Suprapubic skin (tissue), 4 donors: ENCODE results near the gene POC1A. TPM values are rescaled to one million over a fixed set of nuclear protein-coding genes. Genes with fewer than 3 reads are reported as not detected.
A peak's percentile ranks its signal among the peaks of the same experiment; 100 is the strongest.
"Not testable (repeated sequence)": the region's sequence is repeated elsewhere in the genome, so short reads cannot be mapped to it uniquely, and the experiment has no call there.

ENCODE experiments used
- DNase-seq, 2 donors: peaks; one replicate each; pipeline ENCODE4 v3.0.0-alpha.2; 2019; ENCODE audit warnings: low spot score in 2 of 2
- H3K27ac ChIP-seq: fragments of 200-600 bp; sonication (generic); one replicate; pipeline ENCODE4 v1.5.1; 2019
- H3K27me3 ChIP-seq: fragments of 200-600 bp; sonication (generic); one replicate; pipeline ENCODE4 v1.5.1; 2019
- H3K36me3 ChIP-seq: fragments of 200-600 bp; sonication (generic); one replicate; pipeline ENCODE4 v1.5.1; 2019
- H3K4me1 ChIP-seq: fragments of 200-600 bp; sonication (generic); one replicate; pipeline ENCODE4 v1.5.1; 2019
- H3K4me3 ChIP-seq: fragments of 200-600 bp; sonication (generic); one replicate; pipeline ENCODE4 v1.5.1; 2019; ENCODE audit warnings: mild to moderate bottlenecking
- H3K9me3 ChIP-seq: fragments of 200-600 bp; sonication (generic); one replicate; pipeline ENCODE4 v1.5.1; 2019
- CTCF ChIP-seq, 2 donors: fragments of 200-600 bp in 1 of 2; fragments of 450-650 bp in 1 of 2; sonication (generic) in 1 of 2; IDR thresholded peaks; one replicate each; pipeline ENCODE4 v1.5.1; 2016 to 2019; ENCODE audit warnings: antibody characterized with exemption in 2 of 2, mild to moderate bottlenecking in 1 of 2, moderate library complexity in 1 of 2
- EP300 ChIP-seq: sonication (generic); formaldehyde crosslinking; IDR thresholded peaks from one replicate; pipeline ENCODE4 v1.6.1; 2017; ENCODE audit warnings: antibody characterized with exemption
- POLR2A ChIP-seq, 2 donors: fragments of 450-650 bp; IDR thresholded peaks; one replicate each; pipeline ENCODE4 v1.6.1; 2017; ENCODE audit warnings: antibody characterized with exemption in 2 of 2, mild to moderate bottlenecking in 2 of 2, moderate library complexity in 2 of 2
- POLR2AphosphoS5 ChIP-seq, 3 donors: sonication (generic); formaldehyde crosslinking; IDR thresholded peaks; one replicate each; pipeline ENCODE4 v1.6.1; 2017; ENCODE audit warnings: antibody characterized with exemption in 3 of 3
- WGBS: methylation state at CpG from one replicate; pipeline ENCODE4 v1.1.5; 2018; 5-methylcytosine and 5-hydroxymethylcytosine counted together
- total RNA-seq, 4 donors: library from RNA; depleted of rRNA; stranded (reverse); fragments of >200 nt; gene quantifications; one replicate each; pipeline ENCODE4 v1.1.0, GENCODE V29; 2016

Gene POC1A
- total RNA-seq, 4 donors from 2014 or later: 1.1 to 4.8 (median 1.6) TPM

GRCh38 chr3:52167240-52167639 is 13.0 kb upstream of the POC1A start:
- TF ChIP-seq POLR2AphosphoS5 (IDR thresholded peaks at IDR 0.05) (no peak), POLR2A (IDR thresholded peaks at IDR 0.05) (no peak), EP300 (no peak), CTCF (IDR thresholded peaks at IDR 0.05) (no peak)
- H3K27me3 ChIP-seq: no peaks in the 10 kb centered on the region
- WGBS: 60% methylated on average over 9 of the region's 9 CpGs
- no peaks in the 10 kb centered on the region for H3K9me3 ChIP-seq
- H3K36me3 ChIP-seq: no peaks in the 10 kb centered on the region
- DNase-seq: peak in 1 of 2 donors; percentile 13
- H3K27ac ChIP-seq: no peak overlapping the region
- no peak overlapping the region for H3K4me3 ChIP-seq
- H3K4me1 ChIP-seq: no peaks in the 10 kb centered on the region

DNA sequence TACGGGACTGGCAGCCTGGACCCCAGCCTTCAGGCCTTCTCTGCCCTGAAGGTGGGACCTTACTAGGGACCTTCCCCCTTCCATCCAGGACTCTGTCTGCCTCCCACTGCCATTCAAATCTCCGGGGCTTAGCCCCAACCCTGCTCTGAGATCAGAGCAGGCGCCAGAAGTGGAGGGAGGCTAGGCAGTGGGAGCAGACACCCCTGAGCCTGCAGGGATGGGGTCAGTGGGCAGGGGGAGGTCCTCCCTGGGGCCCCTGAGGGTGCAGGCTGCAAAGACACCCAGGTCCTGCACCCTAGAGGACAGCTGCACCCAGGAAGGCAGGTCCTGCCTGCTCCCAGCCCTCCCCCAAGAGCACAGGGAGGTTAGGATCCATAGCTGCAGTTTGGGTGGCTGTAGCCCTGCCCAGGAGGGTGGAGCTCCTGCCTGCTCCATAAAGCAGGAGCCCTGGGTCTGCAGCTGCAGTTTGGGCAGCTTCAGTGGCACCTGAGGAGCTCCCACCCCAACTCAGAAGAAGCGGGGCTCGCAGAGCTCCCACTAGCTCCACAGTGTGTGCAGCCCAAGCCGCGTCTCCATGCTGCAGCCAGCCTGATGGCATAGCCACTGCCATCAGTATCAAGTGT is 8.1 kb upstream of the POC1A start:
- DNase-seq: no peak
- no peak overlapping the region for H3K4me3 ChIP-seq
- WGBS: 81% methylated on average over 4 of the region's 7 CpGs
- no peak for TF ChIP-seq EP300
- TF ChIP-seq CTCF (IDR thresholded peaks at IDR 0.05): no peak
- TF ChIP-seq POLR2AphosphoS5 (IDR thresholded peaks at IDR 0.05): no peak
- TF ChIP-seq POLR2A (IDR thresholded peaks at IDR 0.05): no peak
- H3K9me3 ChIP-seq: no peaks in the 10 kb centered on the region
- H3K4me1 ChIP-seq: no peaks in the 10 kb centered on the region
- H3K27ac ChIP-seq: no peak overlapping the region
- no peaks in the 10 kb centered on the region for H3K36me3 ChIP-seq
- no peaks in the 10 kb centered on the region for H3K27me3 ChIP-seq

DNA sequence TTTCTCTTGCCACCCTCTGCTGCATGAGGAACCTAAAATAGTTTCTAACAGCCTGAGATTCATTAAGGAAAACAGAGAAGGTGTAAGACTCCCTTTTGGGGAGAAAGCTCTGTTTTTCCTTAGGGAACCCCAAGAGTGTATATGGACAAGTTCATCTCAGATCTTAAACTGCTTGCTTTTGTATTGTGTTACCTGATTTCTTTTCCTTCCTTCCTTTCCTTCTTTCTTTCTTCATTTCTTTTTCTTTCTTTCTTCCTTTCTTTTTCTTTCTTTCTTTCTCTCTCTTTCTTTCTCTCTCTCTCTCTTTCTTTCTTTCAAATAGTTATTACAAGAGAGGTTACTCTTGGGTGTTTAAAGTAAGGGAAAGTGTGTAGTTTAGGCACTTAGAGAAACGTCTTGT is 5.3 kb upstream of the POC1A start:
- peaks cover 6% of the 10 kb centered on the region for H3K4me1 ChIP-seq
- H3K36me3 ChIP-seq: no peaks in the 10 kb centered on the region
- TF ChIP-seq EP300 (no peak), POLR2AphosphoS5 (IDR thresholded peaks at IDR 0.05) (no peak), POLR2A (IDR thresholded peaks at IDR 0.05) (no peak), CTCF (IDR thresholded peaks at IDR 0.05) (no peak)
- WGBS: 31% methylated on average over 1 of the region's 1 CpG
- no peaks in the 10 kb centered on the region for H3K9me3 ChIP-seq
- no peak overlapping the region for H3K27ac ChIP-seq
- H3K27me3 ChIP-seq: no peaks in the 10 kb centered on the region
- no peak for DNase-seq
- no peak overlapping the region for H3K4me3 ChIP-seq

DNA sequence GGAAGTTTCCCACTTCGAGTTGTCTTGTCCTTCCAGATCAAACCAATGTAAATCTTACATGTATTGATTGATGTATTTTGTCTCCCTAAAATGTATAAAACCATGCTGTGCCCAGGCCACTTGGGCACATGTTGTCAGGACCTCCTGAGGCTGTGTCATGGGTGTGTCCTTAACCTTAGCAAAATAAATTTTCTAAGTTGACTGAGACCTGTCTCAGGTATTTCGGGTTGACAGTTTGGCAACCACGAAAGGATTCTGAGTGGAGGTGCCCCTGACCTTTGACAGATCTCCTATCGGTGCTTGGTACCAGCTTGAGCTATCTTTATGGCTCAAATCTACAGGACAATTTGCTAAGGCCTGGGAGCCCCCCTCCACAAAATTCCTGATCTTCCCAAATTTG is 1.7 kb upstream of the POC1A start:
- H3K36me3 ChIP-seq: no peaks in the 10 kb centered on the region
- H3K4me1 ChIP-seq: peaks cover 19% of the 10 kb centered on the region
- whole genome bisulfite sequencing: 85% methylated on average over 4 of the region's 4 CpGs
- no peaks in the 10 kb centered on the region for H3K9me3 ChIP-seq
- H3K4me3 ChIP-seq: no peak overlapping the region
- no peaks in the 10 kb centered on the region for H3K27me3 ChIP-seq
- TF ChIP-seq POLR2A (IDR thresholded peaks at IDR 0.05) (no peak), CTCF (IDR thresholded peaks at IDR 0.05) (no peak), EP300 (no peak), POLR2AphosphoS5 (IDR thresholded peaks at IDR 0.05) (no peak)
- DNase-seq: no peak
- H3K27ac ChIP-seq: no peak overlapping the region

GRCh38 chr3:52153389-52154096 is 680 bp downstream of the POC1A start:
- DNase-seq: peak in 1 of 2 donors; percentile 68
- H3K27me3 ChIP-seq: no peaks in the 10 kb centered on the region
- no peak for TF ChIP-seq CTCF (IDR thresholded peaks at IDR 0.05)
- TF ChIP-seq EP300: no peak
- peak overlapping the region; percentile 82 for H3K27ac ChIP-seq
- H3K4me1 ChIP-seq: peaks cover 19% of the 10 kb centered on the region
- 31% methylated on average over 10 of the region's 18 CpGs for WGBS
- H3K4me3 ChIP-seq: peak overlapping the region; percentile 65
- H3K9me3 ChIP-seq: no peaks in the 10 kb centered on the region
- H3K36me3 ChIP-seq: no peaks in the 10 kb centered on the region

- WGBS: 96% methylated on average over 4 of the region's 4 CpGs
- peaks cover 19% of the 10 kb centered on the region for H3K4me1 ChIP-seq
- DNase-seq, H3K27me3 ChIP-seq, H3K27ac ChIP-seq, H3K4me3 ChIP-seq, H3K36me3 ChIP-seq, H3K9me3 ChIP-seq: not testable (repeated sequence)
These were observed 2.2 kb downstream of the POC1A start for GRCh38 chr3:52151991-52152390.
